GM21367 (cell line): ENCODE data around the gene SORCS2.
"Not testable (repeated sequence)": the region's sequence is repeated elsewhere in the genome, so short reads cannot be mapped to it uniquely, and the experiment has no call there.

Experiments
- ATAC-seq: cut with Tn5 transposase; IDR thresholded peaks from one replicate; pipeline ENCODE4 v1.9.1; 2021; ENCODE audit not compliant: unreplicated experiment

SORCS2 gene

GRCh38 chr4:7159923-7160322 is 32.4 kb upstream of the SORCS2 start:
- no peak for ATAC-seq

- no peak for ATAC-seq
Measured at GRCh38 chr4:7160439-7160838, 31.9 kb upstream of the SORCS2 start.

- no peak for ATAC-seq
Measured at GRCh38 chr4:7160951-7161440, 31.3 kb upstream of the SORCS2 start.

- ATAC-seq, result no peak
Measured at GRCh38 chr4:7161721-7162214, 30.6 kb upstream of the SORCS2 start.

- not testable (repeated sequence) for ATAC-seq
Measured at GRCh38 chr4:7165056-7165873, 27.1 kb upstream of the SORCS2 start.

- ATAC-seq, result no peak
Measured at GRCh38 chr4:7165874-7166201, 26.5 kb upstream of the SORCS2 start.

- no peak for ATAC-seq
Measured at GRCh38 chr4:7166237-7166636, 26.1 kb upstream of the SORCS2 start.

- no peak for ATAC-seq
Measured at GRCh38 chr4:7166981-7167700, 25.2 kb upstream of the SORCS2 start.

GRCh38 chr4:7167706-7168105 is 24.6 kb upstream of the SORCS2 start:
- ATAC-seq, result no peak

GRCh38 chr4:7168106-7168505 is 24.2 kb upstream of the SORCS2 start:
- ATAC-seq, result no peak

- ATAC-seq, result no peak
Measured at GRCh38 chr4:7169134-7169533, 23.2 kb upstream of the SORCS2 start.

- ATAC-seq, result no peak
Measured at GRCh38 chr4:7170012-7170411, 22.3 kb upstream of the SORCS2 start.

GRCh38 chr4:7171191-7171900 is 21.0 kb upstream of the SORCS2 start:
- no peak for ATAC-seq

GRCh38 chr4:7172508-7172907 is 19.8 kb upstream of the SORCS2 start:
- ATAC-seq, result no peak

GRCh38 chr4:7172946-7173345 is 19.4 kb upstream of the SORCS2 start:
- ATAC-seq, result no peak

GRCh38 chr4:7173841-7174449 is 18.4 kb upstream of the SORCS2 start:
- no peak for ATAC-seq

- no peak for ATAC-seq
Measured at GRCh38 chr4:7179158-7179557, 13.2 kb upstream of the SORCS2 start.

- no peak for ATAC-seq
Measured at GRCh38 chr4:7180938-7181337, 11.4 kb upstream of the SORCS2 start.

GRCh38 chr4:7182616-7183015 is 9.7 kb upstream of the SORCS2 start:
- no peak for ATAC-seq

GRCh38 chr4:7183161-7183560 is 9.2 kb upstream of the SORCS2 start:
- no peak for ATAC-seq

- no peak for ATAC-seq
Measured at GRCh38 chr4:7183780-7184460, 8.4 kb upstream of the SORCS2 start.
